Measurements from ENCODE around the gene FOCAD. TPM values are rescaled to one million over a fixed set of nuclear protein-coding genes. Genes with fewer than 3 reads are reported as not detected.

FOCAD gene
- total RNA-seq, 1 experiment from 2014 or later: 33.5 TPM

DNA sequence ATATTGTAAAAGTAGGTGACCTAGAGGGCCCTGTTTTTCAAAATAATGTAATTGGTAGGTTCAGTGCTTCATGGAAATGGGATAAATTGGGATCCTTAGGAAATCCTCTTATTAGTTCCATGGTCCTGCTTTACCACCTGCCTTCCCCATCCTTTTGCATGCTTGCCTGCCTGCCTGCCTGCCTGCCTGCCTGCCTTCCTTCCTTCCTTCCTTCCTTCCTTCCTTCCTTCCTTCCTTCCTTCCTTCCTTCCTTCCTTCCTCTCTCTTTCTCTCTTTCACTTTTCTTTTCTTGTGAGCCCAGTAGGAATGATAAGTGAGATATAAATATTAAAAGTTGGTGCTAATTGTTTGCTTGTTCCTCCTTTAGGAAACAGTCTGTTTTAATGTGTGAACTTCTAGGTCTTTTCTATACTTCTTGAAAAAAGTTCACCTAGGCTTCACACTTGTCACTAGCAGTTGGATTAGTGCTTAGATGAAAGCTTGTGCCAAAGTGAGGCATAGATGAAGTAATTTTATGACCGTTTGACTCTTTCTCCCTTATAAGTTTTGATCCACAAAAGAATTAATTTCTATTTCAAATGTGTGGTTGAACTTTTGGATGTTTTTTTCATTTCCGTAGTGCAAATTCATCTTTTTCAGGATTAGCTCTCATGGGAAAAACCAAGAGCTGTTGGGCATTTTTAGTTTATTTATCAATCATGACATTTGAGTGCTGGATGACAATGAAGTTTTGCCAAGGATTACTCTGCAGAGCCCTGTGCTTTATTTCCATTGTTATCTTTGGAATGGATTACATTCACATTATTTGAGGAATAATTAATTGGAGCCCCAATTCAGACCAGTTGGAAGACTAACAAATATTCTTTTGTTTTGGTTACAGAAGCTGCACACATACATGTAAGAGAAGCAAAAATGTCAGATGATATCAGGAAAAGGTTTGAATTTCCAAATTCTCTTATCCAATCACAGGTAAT is 30.7 kb downstream of the FOCAD start:
- DNase-seq (ENCODE audit: low spot score): no peak
- in situ Hi-C loops (cut with HindIII; ENCODE audit: low sequenced_read_pairs): no loop called here

DNA sequence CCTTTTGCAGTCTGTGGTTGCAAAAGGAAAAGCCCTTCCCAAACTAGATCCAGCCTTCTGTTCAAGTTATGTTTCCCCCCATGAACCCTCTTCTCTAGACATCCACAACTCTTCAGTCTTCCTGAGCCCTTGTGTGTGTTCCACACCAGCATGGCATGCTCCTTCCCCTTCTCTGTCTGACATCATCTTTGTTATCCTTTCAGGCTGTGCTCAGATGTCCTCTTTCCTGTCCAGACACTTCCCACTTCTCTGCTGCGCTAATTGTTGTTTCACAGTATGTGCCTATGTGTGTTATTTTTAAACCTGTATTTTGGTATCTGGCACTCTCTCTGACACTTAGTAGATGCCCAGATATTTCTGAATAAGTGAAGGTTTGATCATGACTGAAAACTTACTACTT is 38.2 kb downstream of the FOCAD start:
- peak; percentile 60 for DNase-seq (ENCODE audit: low spot score)
- in situ Hi-C loops (cut with HindIII; ENCODE audit: low sequenced_read_pairs): no loop called here

DNA sequence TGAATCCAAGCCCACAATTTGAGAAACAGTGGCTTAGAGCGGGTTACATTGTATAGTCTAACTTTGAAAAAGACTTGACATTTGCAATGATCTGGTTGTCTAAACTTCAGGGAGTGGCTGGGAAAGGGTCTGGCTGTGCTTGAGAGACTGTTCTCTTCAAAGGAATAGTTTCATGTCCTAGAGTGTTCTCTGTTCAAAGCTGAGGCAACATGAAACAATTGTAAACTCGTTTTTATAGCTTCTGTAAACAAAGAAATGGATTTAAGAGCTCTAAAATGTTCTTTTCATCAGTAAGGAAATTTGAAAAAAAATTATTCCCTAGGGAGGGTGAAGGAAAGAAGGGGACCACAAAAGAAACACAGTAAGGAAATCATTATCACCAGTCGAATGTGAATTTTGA is 41.6 kb downstream of the FOCAD start:
- DNase-seq (ENCODE audit: low spot score): no peak
- in situ Hi-C loops (cut with HindIII; ENCODE audit: low sequenced_read_pairs): no loop called here

DNA sequence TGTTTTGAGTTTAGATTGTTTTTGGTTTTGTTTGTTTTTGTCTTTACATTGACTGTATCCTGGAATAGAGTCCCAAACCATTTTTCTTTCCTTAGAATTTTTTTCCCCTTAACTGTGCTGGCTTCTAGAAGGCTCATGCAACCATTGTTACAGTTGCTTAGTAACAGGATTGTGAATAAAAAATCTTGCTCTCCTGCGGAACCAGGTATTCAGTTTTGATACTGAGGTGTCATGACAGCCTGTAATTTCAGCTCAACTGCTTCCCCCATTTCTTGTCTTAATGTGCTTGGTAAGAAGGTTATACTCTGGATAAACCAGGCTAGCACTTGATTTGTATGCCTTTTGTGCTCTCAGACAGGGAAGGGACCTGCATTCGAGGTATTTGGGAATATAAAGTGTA is 42.1 kb downstream of the FOCAD start:
- in situ Hi-C loops (cut with HindIII; ENCODE audit: low sequenced_read_pairs): no loop called here
- no peak for DNase-seq (ENCODE audit: low spot score)

DNA sequence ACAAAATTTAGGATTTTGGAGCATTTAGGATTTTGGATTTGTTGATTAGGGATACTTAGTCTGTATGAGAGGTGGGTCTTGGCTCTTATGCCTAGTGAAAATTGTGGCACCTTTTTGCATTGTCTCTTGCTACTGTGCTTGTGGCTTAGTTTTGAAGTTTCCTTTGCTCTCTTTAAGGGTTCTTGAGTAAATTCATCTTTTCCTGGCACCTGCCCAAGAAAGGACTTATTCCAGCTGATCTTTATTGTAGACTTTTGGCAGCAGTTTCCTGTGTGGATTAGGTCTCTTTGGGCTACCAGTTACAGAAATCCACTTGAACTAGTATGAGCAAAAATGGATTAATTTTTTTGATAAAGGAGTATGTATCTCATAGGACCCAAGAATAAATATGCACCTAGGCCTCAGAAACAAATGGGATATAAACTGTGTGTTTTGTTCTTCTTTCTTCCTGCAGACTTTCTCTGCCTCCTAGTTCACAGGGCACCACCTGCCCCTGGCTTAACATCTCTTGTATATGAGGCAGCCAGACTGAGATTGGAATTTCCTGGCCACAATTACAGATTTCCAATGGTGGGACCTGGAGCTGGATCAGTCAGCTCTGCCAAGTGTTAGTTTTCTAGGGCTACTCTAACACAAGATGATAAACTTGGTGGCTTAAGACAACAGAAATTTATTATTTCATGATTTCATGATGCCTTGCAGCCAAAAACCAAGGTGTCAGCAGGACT is 44.6 kb downstream of the FOCAD start:
- DNase-seq (ENCODE audit: low spot score): no peak
- in situ Hi-C loops (cut with HindIII; ENCODE audit: low sequenced_read_pairs): no loop called here

DNA sequence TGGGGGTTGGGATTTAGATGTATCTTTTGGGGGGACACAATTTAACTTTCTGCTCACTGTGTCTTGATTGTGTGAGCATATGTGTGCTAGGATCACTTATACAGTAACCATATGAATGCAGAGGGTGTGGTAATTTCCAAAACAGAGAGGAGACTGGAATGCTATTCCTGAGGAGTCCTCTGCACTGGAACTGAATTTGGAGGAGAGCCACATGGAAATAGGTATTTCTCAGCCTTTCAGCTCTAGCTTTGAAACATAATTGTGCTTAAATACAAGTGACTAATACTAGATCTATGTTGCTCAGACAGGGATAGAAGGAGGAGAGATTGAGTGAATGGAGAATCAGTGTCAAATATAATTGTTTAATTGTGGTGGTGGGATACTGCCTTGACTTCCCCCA is 45.5 kb downstream of the FOCAD start:
- no peak for DNase-seq (ENCODE audit: low spot score)
- in situ Hi-C loops (cut with HindIII; ENCODE audit: low sequenced_read_pairs): no loop called here

DNA sequence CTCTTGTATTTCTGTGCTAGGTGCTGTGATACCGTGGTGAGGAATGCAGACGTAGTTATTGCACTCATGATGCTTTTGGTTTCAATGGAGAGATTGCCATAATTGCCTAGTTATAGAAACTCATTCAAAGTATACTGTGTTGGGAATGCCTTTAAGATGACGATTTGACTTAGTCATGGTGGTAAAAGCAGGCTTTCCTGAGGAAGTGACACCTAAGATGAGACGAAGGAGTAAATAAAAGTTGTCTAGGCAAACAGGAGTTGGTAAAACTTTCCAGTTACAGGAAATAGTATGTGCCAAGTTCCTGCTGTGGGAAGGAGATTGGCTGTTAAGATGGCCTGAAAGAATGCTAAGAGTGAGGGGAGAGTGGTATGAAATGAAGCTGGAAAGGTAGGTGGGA is 48.1 kb downstream of the FOCAD start:
- DNase-seq (ENCODE audit: low spot score): no peak
- in situ Hi-C loops (cut with HindIII; ENCODE audit: low sequenced_read_pairs): no loop called here

DNA sequence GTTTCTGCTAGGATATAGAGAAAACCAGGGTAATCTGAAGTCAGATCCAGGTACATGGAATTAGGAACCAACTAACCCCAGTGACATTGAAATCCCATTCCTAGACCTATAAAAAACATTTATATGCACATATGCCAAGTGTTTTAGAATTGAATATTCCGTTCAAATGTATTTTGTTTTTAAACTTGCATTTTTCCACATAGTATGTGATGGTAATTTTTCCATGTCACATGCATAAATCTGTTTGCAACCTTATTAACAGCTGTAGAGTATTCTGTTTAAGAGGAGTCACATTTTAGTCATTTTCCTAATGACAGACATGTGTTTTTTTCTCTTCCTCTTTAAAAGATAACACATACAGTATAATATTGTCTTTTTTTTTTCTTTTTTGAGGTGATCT is 50.2 kb downstream of the FOCAD start:
- in situ Hi-C loops (cut with HindIII; ENCODE audit: low sequenced_read_pairs): no loop called here
- no peak for DNase-seq (ENCODE audit: low spot score)

DNA sequence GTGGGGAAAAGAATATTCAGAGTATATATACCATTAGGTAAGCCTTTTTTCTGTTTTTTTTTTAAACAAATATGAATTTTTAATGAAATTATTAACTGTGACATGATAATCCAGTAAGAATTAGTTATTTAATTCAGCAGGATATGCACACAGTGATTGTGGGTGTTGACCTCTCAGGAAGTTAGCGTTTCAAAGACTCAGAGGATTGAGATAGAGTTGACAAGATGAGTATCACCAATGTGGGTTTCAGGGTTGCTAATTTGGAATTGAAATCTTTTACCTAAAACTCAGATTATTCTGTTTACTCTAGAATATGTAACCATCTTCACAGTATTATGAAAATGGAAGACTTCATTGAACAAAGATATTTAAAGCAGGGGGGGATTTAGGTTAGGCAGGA is 56.2 kb downstream of the FOCAD start:
- in situ Hi-C loops (cut with HindIII; ENCODE audit: low sequenced_read_pairs): no loop called here

DNA sequence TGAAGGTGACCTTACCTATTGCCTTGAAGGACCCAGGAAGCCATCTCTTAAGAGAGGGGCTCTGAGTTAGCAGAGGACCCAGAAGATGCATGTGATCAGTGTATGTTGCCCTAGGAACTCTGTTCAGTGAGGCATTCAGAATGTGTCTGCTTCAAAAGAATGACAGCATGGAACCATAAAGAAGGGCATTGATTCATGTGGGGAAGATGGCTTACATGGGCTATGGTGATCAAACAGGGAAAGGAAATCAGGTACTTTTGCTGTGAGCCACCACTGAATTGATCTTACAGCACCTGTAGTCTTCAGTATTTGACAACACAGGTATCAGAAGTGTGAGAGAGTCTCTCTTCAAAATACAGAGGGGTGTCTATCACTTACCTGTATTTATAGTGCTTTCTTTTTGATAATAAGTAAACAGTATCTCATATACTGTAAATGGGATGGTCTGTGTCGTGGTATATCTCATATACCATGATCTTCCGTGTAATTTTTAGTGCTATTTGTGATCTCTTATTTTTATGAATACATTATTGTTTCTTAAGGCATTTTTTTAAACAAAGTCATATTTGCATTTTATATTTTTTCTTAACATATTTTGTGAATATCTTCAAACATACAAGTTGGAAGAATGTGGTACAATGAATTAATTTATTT is 57.0 kb downstream of the FOCAD start:
- in situ Hi-C loops (cut with HindIII; ENCODE audit: low sequenced_read_pairs): no loop called here

More for the DNA sequence above, 56.2 kb downstream of the FOCAD start:
- no peak for DNase-seq (ENCODE audit: low spot score)

DNA sequence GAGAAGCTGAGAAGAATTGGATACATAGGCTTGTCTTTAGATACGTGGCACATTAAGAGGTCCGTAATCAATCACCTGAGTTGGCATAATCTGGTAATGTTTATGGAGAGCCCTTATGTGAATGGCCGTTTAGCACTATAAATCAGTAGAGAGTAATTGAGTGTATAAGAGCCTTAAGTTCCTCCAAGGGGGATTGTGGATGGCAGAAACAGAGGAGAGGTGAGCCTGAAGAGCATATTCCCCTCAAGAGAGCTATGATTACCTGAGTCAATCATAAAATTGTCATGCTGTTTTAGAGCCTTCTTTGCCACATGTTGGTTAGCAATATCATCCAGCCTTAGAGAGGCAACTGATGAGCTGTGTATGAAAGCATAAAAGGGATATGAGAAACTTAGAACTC is 58.8 kb downstream of the FOCAD start:
- in situ Hi-C loops (cut with HindIII; ENCODE audit: low sequenced_read_pairs): no loop called here
- DNase-seq (ENCODE audit: low spot score): no peak

More for the DNA sequence above, 57.0 kb downstream of the FOCAD start:
- DNase-seq (ENCODE audit: low spot score): no peak

DNA sequence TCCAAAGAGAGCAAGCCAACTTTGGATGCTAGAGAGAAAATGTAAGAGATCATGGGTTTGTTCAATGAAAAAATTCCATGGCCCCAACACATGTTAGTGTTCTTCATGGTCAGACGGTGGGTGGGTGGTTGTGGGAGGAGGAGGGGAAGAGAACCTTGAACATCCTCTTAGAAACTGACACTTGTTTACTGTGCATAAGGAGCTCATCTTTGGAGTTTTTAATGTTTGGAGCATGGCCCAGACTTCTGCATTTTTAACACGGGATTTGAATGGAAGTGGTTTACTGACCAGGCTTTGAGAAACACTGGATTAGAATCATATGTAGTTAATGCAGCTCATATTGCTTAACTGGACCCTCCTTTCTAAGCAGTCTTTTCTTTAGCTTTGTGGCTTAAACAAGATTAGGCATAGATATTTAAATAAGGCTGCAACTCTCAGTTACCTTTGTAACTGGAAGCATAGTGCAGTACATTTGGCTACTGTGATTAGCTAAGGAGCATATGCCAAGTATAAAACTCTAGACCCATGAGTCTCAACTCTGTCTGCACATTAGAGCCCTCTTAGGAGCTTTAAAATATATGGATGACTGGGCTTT is 60.1 kb downstream of the FOCAD start:
- peak; percentile 33 for DNase-seq (ENCODE audit: low spot score)
- in situ Hi-C loops (cut with HindIII; ENCODE audit: low sequenced_read_pairs): no loop called here

DNA sequence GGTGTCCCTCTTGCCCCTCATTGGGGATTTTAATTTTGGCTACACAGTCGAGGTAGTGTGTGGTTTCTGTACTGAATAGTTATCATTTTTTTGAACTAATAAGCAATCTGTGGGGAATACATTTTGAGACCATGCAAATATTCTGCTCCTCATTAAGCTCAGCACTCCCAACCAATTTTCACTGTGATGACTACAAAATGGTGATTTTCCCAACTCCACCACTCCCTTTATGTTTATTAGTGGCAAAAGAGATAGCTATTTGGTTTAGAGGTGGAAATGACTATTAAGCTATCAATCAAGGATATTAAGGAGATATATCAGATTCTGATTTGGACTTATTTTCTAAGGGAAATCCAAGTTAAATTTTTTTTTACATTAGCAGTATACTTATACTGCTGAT is 62.9 kb downstream of the FOCAD start:
- in situ Hi-C loops (cut with HindIII; ENCODE audit: low sequenced_read_pairs): no loop called here
- no peak for DNase-seq (ENCODE audit: low spot score)

DNA sequence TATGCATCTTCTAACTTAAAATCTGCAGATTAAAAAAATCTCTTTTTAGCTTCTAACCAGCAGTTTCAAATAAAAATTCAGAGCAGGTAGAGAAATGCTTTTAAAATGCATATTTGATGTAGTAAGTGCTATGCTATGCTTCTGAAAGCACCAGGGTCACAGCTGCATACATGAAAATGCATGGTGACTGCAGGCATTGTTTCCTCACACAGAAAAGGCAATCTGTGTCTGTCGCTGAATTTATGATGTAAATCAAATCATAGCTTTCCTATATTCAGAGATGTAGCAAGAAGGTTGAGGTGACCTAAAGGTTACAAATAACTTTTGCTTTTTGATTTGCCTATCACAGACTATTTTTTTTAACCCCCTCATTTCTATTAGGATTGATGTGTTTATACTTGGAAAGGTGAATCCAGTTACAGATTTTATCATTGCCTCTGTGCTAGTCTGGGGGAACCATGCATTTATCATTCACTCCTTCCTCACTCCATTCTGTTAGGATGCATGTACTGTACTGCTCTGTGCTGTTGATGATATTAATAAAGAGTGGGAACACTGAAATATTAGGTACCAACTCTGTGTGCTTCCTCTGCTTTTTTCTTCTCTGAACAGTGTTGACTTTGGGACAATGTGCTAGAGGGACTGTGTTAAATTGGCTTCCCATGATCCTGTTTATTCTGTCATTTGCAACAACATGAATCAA is 65.6 kb downstream of the FOCAD start:
- in situ Hi-C loops (cut with HindIII; ENCODE audit: low sequenced_read_pairs): no loop called here
- no peak for DNase-seq (ENCODE audit: low spot score)

DNA sequence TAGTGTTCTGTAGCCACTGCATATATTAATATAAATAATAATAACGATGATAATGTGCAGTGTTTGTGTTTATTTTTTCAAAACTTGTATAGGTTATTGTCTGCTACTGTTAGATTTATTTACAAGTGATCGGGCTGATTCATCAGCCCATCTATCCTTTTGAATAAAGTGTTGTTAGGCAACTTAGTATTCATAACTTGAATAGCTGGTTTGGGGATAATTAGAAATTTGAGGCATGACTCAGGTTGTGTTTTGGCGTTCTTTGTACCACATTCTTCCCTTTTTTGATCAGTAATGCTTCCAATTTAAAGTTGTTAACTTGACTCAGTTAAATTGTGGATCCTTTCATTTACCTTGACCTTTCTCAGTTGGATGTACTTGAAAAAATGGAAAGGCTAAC is 69.7 kb downstream of the FOCAD start:
- in situ Hi-C loops (cut with HindIII; ENCODE audit: low sequenced_read_pairs): no loop called here

DNA sequence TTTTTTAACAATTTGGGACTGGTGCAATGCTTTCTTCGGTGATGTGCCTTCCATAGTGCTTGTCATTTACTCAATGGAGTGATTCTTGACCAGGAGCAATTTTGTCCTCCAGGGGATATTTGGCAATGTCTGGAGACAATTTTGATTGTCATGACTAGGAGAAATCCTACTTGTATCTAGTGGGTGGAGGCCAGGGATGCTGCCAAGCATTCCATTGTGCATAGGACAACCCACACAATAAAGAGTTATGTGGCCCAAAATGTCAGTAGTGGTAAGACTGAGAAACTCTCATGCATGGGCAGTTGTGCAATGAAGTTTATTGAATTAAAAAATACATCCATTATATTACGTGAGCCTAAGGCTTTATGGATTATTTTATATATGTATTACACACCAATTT is 70.5 kb downstream of the FOCAD start:
- DNase-seq (ENCODE audit: low spot score): no peak
- in situ Hi-C loops (cut with HindIII; ENCODE audit: low sequenced_read_pairs): no loop called here

More for the DNA sequence above, 69.7 kb downstream of the FOCAD start:
- no peak for DNase-seq (ENCODE audit: low spot score)

DNA sequence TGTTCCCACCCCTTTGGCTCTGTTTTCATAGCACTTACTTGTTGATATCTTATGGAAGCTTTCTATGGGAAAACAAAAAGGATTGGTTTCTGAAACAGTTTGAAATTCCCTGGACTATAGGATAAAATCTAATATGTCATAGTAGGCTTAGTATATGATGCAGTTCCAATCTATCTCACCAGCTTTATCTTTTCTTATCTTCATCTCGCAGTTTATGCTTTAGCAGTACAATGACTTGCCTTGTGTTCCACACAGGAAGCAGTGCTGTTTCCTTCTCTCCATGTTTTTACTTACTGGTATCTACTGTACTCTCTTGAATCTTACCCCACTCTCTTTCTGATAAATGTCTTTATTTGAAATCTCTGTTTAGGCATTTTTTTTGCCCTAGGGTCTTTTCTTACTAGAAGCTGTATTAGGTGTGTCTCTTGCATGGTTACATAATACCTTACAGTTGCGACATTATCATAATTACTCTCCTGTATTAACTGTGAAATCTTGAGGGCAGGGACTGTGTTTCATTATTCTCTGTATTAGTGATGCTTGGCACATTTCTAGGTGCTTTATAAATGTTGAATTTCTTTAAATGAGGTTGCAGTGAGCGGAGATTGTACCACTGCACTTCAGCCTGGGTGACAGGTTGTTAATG is 76.3 kb downstream of the FOCAD start:
- in situ Hi-C loops (cut with HindIII; ENCODE audit: low sequenced_read_pairs): no loop called here
- DNase-seq (ENCODE audit: low spot score): no peak

DNA sequence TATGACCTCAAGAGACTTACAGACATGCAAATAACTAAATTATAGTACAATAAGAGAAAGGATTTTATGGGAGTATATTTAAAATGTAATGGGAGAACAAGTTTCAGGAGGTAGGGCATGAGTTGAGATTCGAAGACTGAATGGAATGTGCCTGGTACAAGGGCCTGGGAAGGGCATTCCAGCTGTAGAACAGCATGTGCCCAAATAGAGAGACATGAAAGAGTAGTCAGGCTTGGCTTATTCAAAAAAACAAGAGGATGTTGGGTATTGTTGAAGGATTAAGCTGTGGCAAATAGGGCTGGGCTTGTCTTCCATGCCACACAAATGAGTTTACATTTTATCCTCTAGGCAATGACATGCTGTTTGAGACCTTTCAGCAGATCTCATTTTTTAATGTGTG is 86.9 kb downstream of the FOCAD start:
- in situ Hi-C loops (cut with HindIII; ENCODE audit: low sequenced_read_pairs): no loop called here
- no peak for DNase-seq (ENCODE audit: low spot score)

DNA sequence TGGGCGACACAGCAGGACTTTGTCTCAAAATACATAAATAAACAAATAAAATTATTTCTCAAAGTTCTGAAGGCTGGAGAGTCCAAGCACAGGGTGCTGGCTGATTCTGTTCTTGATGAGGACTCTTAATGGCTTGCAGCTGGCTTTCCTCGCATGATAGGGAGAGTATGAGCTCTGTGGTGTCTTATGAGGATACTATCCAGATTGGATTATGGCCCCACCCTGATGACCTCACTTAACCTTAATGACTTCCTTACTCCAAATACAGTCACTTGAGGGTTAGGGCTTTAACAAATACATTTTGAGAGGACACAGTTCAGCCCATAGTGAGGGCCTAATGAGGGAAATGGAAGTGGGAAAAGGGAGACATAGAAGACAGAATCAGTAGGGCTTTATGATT is 87.7 kb downstream of the FOCAD start:
- in situ Hi-C loops (cut with HindIII; ENCODE audit: low sequenced_read_pairs): no loop called here
- no peak for DNase-seq (ENCODE audit: low spot score)
